T-helper 2 cell treated with Interferon-gamma antibody and Interleukin-4, amounts not matched to agents 100 ng/mL and 5 ng/mL, for 36 hours (primary cell): Measurements from ENCODE around the gene TDRD12. TPM values are rescaled to one million over a fixed set of nuclear protein-coding genes. Genes with fewer than 3 reads are reported as not detected.
"Not testable (repeated sequence)": the region's sequence is repeated elsewhere in the genome, so short reads cannot be mapped to it uniquely, and the experiment has no call there.

ENCODE experiments used
- intact Hi-C: fragments of 100-400 bp; cut with micrococcal nuclease; formaldehyde crosslinking; loops from one replicate; pipeline ENCODE4 v1.15.1; 2023
- total RNA-seq: library from RNA; stranded (reverse); gene quantifications from 2 replicates; pipeline ENCODE4 v1.2.3, GENCODE V29; 2022

Gene TDRD12
- total RNA-seq, 1 donor from 2014 or later, result 0.07 TPM

DNA sequence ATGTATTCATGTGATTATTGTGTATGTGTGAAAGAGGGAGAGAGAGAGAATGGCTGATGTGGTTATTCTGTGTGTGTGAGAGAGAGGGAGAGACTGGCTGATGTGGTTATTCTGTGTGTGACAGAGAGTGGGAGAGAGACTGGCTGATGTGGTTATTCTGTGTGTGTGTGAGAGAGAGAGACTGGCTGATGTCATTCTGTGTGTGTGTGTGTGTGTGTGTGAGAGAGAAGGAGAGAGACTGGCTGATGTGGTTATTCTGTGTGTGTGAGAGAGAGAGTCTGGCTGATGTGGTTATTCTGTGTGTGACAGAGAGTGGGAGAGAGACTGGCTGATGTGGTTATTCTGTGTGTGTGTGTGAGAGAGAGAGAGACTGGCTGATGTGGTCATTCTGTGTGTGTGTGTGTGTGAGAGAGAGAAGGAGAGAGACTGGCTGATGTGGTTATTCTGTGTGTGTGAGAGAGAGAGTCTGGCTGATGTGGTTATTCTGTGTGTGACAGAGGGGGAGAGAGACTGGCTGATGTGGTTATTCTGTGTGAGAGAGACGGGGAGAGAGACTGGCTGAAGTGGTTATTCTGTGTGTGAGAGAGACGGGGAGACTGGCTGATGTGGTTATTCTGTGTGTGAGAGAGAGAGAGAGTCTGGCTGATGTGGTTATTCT, 26.2 kb downstream of the TDRD12 start:
- intact Hi-C loops, result not testable (repeated sequence)

GRCh38 chr19:32746631-32747196, 27.1 kb downstream of the TDRD12 start:
- intact Hi-C loops, result not testable (repeated sequence)

GRCh38 chr19:32748497-32748896, 28.9 kb downstream of the TDRD12 start:
- intact Hi-C loops, result no loop called here

GRCh38 chr19:32748948-32749347, 29.4 kb downstream of the TDRD12 start:
- intact Hi-C loops, result no loop called here

GRCh38 chr19:32749361-32749760, 29.8 kb downstream of the TDRD12 start:
- intact Hi-C loops, result no loop called here

DNA sequence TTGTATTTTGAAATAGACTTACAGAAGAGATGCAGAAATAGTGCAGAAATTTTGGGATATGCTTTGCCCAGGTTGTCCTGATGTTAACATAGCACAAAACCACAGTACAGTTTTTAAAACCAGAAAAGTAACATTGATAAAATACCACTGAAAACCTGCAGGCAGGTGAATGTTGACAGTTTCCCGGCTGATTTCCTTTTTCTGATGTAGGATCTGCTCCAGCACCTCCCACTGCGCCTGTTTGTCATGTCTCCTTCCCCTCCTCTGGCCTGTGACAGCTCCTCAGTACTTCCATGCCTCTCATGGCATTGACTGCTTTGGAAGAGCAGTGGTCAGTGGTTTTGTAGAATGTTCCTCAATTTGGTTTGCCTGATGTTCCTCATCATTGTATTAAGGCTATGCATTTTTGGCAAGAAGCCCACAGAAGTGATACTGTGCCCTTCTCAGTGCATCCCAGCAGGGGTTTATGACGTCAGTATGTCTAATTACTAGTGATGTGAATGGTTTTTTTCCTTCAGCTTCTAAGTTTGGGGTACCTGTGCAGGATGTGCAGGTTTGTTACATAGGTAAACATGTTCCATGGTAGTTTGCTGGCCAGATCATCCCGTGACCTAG, 31.0 kb downstream of the TDRD12 start:
- intact Hi-C loops, result no loop called here

- intact Hi-C loops, result no loop called here
These were observed 31.5 kb downstream of the TDRD12 start for GRCh38 chr19:32751066-32751465.

- intact Hi-C loops, result no loop called here
These were observed 37.6 kb downstream of the TDRD12 start for GRCh38 chr19:32757189-32757588.

DNA sequence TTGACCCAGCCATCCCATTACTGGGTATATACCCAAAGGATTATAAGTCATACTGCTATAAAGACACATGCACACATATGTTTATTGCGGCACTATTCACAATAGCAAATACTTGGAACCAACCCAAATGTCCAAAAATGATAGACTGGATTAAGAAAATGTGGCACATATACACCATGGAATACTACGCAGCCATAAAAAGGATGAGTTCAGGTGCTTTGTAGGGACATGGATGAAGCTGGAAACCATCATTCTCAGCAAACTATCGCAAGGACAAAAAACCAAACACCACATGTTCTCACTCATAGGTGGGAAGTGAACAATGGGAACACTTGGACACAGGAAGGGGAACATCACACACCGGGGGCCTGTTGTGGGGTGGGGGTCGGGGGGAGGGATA, 45.8 kb downstream of the TDRD12 start:
- intact Hi-C loops, result not testable (repeated sequence)

GRCh38 chr19:32767951-32768679, 48.5 kb downstream of the TDRD12 start:
- intact Hi-C loops, result no loop called here

- intact Hi-C loops, result no loop called here
These were observed 52.0 kb downstream of the TDRD12 start for GRCh38 chr19:32771596-32771995.

- intact Hi-C loops, result no loop called here
These were observed 53.6 kb downstream of the TDRD12 start for GRCh38 chr19:32773126-32773525.

GRCh38 chr19:32779082-32779481, 59.5 kb downstream of the TDRD12 start:
- intact Hi-C loops, result no loop called here

DNA sequence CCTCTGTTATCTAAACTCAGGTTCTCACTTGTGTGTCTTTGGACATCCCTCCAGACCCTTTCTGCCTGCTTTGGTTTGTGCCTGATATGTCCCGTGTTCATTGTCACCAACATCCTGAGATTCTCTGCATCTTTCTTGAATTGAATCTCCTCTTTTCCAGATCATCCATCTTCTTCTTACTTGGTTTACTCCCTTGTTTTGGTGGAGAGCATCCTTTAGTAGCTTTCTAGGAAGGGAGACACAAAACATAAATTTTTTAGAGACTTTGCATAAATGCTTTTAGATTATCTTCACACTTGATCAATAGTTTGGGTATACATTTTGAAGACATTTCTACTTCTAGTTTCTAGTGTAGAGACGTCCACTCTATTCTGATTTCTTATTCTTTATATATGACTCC, 61.7 kb downstream of the TDRD12 start:
- intact Hi-C loops, result no loop called here

DNA sequence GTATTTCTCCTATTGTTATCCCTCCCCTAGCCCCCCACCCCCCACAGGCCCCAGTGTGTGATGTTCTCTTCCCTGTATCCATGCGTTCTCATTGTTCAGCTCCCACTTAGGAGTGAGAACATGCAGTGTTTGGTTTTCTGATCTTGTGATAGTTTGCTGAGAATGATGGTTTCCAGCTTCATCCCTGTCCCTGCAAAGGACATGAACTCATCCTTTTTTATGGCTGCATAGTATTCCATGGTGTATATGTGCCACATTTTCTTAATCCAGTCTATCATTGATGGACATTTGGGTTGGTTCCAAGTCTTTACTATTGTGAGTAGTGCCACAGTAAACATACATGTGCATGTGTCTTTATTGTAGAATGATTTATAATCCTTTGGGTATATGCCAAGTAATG, 62.5 kb downstream of the TDRD12 start:
- intact Hi-C loops, result not testable (repeated sequence)

DNA sequence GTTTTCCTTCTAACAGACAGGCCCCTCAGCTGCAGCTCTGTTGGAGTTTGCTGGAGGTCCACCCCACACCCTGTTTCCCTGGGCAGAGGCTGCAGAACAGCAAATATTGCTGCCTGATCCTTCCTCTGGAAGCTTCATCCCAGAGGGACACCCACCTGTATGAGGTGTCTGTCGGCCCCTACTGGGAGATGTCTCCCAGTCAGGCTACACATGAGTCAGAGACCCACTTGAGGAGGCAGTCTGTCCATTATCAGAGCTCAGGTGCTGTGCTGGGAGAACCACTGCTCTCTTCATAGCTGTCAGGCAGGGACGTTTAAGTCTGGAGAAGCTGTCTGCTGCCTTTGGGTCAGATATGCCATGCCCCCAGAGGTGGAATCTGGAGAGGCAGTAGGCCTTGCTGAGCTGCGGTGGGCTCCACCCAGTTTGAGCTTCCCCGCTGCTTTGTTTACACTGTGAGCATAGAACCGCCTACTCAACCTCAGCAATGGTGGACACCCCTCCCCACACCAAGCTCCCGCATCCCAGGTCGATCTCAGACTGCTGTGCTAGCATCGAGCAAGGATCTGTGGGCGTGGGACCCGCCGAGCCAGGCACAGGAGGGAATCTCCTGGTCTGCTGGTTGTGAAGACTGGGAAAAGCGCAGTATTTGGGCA, 67.7 kb downstream of the TDRD12 start:
- intact Hi-C loops, result not testable (repeated sequence)

DNA sequence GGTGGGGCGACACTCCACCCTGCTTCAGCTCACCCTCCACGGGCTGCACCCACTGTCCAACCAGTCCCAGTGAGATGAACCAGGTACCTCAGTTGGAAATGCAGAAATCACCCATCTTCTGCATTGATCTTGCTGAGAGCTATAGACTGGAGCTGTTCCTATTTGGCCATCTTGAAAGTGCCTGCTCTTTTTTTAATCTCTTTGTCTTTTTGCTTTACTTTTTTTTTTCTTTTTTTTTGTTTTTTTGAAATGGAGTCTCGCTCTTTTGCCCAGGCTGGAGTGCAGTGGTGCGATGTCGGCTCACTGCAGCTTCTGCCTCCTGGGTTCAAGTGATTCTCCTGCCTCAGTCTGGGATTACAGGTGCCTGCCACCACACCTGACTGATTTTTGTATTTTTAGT, 68.3 kb downstream of the TDRD12 start:
- intact Hi-C loops, result not testable (repeated sequence)

DNA sequence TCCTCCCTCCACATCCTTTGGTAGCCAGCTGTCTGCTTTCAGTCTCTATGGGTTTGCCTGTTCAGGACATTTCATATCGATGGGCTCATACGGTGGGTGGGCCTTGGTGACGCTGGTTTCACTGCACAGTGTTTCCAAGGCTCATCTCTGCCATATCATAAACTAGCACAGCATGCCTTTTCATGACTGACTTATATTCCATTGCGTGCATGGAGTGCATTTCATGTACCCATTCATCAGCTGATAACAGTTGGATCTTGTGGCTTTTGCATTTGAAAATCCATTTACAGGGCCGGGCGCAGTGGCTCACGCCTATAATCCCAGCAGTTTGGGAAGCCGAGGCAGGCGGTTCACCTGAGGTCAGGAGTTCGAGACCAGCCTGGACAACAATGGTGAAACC, 69.9 kb downstream of the TDRD12 start:
- intact Hi-C loops, result no loop called here

DNA sequence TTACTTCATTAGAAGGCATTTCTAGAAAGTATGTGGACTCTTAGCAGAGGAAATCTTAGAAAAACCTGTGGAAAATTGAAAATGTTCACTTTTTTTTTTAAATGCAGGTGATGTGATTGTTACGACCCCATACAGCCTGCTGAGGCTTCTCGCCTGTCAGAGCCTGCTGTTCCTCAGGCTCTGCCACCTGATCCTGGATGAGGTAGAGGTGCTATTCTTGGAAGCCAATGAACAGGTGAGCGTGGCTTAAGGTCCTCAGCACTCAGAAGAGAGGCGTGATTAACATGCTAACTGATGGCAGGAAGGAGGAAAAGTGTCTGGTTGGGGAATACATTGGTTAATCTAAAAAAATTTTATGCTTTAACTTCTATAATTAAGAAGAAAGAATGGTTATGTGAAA, 78.6 kb downstream of the TDRD12 start:
- intact Hi-C loops, result no loop called here

DNA sequence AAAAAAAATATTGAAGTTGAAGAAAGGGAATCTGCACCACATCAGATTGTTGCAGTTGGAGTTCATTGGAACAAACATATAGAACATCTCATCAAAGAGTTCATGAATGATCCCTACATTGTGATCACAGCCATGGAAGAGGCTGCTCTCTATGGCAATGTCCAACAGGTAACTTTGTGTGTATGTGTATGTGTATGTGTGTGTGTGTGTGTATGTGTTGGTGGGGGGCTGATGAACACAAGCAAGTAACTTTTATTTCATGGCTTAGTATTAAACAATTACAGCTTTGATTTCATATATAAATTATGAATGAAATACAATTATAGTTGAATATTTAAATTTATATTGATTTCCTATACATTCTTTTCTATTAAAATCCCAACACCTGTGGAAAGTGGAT, 80.6 kb downstream of the TDRD12 start:
- intact Hi-C loops, result no loop called here

- intact Hi-C loops, result no loop called here
These were observed 81.2 kb downstream of the TDRD12 start for GRCh38 chr19:32800754-32801153.

DNA sequence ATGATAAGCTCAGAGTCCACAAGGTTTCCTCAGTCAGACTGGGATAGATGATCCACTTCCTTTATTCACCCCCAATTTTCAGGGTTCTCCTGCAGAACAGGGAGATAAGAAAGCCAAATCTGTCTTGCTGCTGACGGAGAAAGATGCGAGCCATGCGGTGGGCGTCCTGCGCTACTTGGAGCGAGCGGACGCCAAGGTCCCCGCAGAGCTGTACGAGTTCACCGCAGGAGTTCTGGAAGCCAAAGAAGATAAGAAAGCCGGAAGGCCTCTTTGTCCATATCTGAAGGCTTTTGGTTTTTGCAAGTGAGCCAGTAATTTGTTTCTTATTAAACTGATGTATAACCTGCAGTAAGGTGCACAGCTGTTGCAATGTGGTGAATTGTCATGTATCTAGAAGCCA, 83.3 kb downstream of the TDRD12 start:
- intact Hi-C loops, result no loop called here
